ENCODE measurements around the gene FRAT2.

DNA sequence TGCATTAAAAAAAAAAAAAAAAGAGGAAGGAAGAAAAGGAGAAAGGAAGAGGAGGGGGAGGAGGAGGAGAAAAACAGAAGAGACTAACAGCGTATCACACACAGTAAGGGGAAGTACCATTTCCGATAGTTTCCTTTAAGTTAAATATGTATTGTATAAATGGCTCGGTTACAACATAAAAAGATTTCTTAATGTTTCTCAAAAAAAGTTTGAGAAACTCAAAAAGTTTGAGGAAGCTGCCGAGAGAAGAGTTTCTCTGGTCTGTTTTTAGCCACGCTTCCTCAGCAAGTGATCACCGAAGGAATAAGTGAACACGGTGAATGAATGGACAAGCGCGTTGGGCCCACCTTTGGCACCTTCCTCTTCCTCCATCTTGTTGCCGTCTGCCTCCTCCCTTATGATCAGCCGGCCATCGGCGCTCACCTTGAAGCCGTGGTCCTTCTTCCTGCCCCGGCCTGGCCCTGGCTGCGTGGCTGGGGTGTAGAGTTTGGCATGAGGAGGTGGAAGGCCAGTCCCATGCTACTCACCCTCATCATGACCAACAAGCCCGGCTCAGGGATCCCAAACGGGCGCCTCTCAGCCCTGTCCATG is 31.3 kb upstream of the FRAT2 start:
- TF ChIP-seq, protein P1, sequence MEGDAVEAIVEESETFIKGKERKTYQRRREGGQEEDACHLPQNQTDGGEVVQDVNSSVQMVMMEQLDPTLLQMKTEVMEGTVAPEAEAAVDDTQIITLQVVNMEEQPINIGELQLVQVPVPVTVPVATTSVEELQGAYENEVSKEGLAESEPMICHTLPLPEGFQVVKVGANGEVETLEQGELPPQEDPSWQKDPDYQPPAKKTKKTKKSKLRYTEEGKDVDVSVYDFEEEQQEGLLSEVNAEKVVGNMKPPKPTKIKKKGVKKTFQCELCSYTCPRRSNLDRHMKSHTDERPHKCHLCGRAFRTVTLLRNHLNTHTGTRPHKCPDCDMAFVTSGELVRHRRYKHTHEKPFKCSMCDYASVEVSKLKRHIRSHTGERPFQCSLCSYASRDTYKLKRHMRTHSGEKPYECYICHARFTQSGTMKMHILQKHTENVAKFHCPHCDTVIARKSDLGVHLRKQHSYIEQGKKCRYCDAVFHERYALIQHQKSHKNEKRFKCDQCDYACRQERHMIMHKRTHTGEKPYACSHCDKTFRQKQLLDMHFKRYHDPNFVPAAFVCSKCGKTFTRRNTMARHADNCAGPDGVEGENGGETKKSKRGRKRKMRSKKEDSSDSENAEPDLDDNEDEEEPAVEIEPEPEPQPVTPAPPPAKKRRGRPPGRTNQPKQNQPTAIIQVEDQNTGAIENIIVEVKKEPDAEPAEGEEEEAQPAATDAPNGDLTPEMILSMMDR (IDR thresholded peaks at IDR 0.05) = no peak
- TF ChIP-seq EZH2phosphoT487 (IDR thresholded peaks at IDR 0.05) = no peak
- TF ChIP-seq EZH2 (IDR thresholded peaks at IDR 0.05) = no peak
